HG02970 (cell line): ENCODE measurements around the gene RFX2.
"Not testable (repeated sequence)": the region's sequence is repeated elsewhere in the genome, so short reads cannot be mapped to it uniquely, and the experiment has no call there.

Experiments
- ATAC-seq: cut with Tn5 transposase; IDR thresholded peaks from one replicate; pipeline ENCODE4 v1.9.1; 2021; ENCODE audit warnings: mild to moderate bottlenecking, moderate library complexity, moderate number of reproducible peaks; ENCODE audit not compliant: unreplicated experiment, low FRiP score

The RFX2 gene

GRCh38 chr19:5996102-5996501, 114.2 kb downstream of the RFX2 start:
- no peak for ATAC-seq

- no peak for ATAC-seq
Measured at GRCh38 chr19:5995606-5996005, 114.7 kb downstream of the RFX2 start.

- no peak for ATAC-seq
Measured at GRCh38 chr19:5994405-5995165, 115.7 kb downstream of the RFX2 start.

- ATAC-seq = no peak
Measured at GRCh38 chr19:5993648-5994358, 116.5 kb downstream of the RFX2 start.

- ATAC-seq = no peak
Measured at GRCh38 chr19:5993201-5993600, 117.1 kb downstream of the RFX2 start.

GRCh38 chr19:5992756-5993155, 117.5 kb downstream of the RFX2 start:
- no peak for ATAC-seq

- no peak for ATAC-seq
Measured at GRCh38 chr19:5991244-5991838, 119.0 kb downstream of the RFX2 start.

GRCh38 chr19:5990289-5990797, 120.0 kb downstream of the RFX2 start:
- ATAC-seq = no peak

GRCh38 chr19:5989388-5990074, 120.8 kb downstream of the RFX2 start:
- ATAC-seq = no peak

GRCh38 chr19:5988517-5989387, 121.5 kb downstream of the RFX2 start:
- ATAC-seq = no peak

- no peak for ATAC-seq
Measured at GRCh38 chr19:5987077-5987818, 123.1 kb downstream of the RFX2 start.

GRCh38 chr19:5985837-5986236, 124.5 kb downstream of the RFX2 start:
- ATAC-seq = not testable (repeated sequence)

GRCh38 chr19:5985098-5985783, 125.1 kb downstream of the RFX2 start:
- no peak for ATAC-seq

GRCh38 chr19:5984600-5984999, 125.7 kb downstream of the RFX2 start:
- ATAC-seq = no peak

GRCh38 chr19:5983367-5983955, 126.8 kb downstream of the RFX2 start:
- no peak for ATAC-seq

GRCh38 chr19:5978606-5979552, 131.4 kb downstream of the RFX2 start:
- no peak for ATAC-seq
